HEK293 (cell line): ENCODE results near the gene RBM20.

Experiments used
- CTCF ChIA-PET: fragments of 350-600 bp; formaldehyde crosslinking; extraction: SDS; loops from one replicate; lab custom pipeline; 2021; ENCODE audit warnings: antibody characterized with exemption; lab: Yijun Ruan, JAX
- POLR2A ChIA-PET: fragments of 300-600 bp; formaldehyde crosslinking; extraction: SDS; loops from one replicate; lab custom pipeline; 2020; ENCODE audit warnings: antibody characterized with exemption, inconsistent platforms; lab: Yijun Ruan, JAX
- H3K27ac ChIP-seq: fragments of 200-500 bp; sonication (Bioruptor generic); 2 replicates; pipeline ENCODE4 v1.5.1; 2014; ENCODE audit warnings: low read depth, low read length, control low read depth, inconsistent platforms; ENCODE audit errors: extremely low read depth
- H3K36me3 ChIP-seq, 2 experiments: fragments of 200-500 bp in 1 of 2; sonication (Bioruptor generic) in 1 of 2; 1 replicate in 1 of 2; 2 replicates in 1 of 2; pipeline ENCODE4 v1.5.1; 2014 to 2017; ENCODE audit warnings: inconsistent platforms in 2 of 2, low read length in 2 of 2; ENCODE audit not compliant: control insufficient read depth in 2 of 2, insufficient read depth in 1 of 2
- H3K4me1 ChIP-seq: fragments of 200-500 bp; sonication (Bioruptor generic); 2 replicates; pipeline ENCODE4 v1.5.1; 2014; ENCODE audit warnings: mild to moderate bottlenecking, low read length, inconsistent platforms; ENCODE audit not compliant: control insufficient read depth, insufficient read depth
- H3K4me3 ChIP-seq: 2 replicates; pipeline ENCODE4 v1.5.1; 2011; ENCODE audit warnings: low read depth, mild to moderate bottlenecking, control low read depth, low read length, moderate library complexity
- H3K9me3 ChIP-seq: fragments of 200-500 bp; sonication (Bioruptor generic); 2 replicates; pipeline ENCODE4 v1.5.1; 2014; ENCODE audit warnings: low read depth, low read length, inconsistent platforms; ENCODE audit not compliant: control insufficient read depth, insufficient read depth
- HOXD13 ChIP-seq: sonication (generic); formaldehyde crosslinking; IDR thresholded peaks from 2 replicates; pipeline ENCODE4 v1.8.0; 2022; ENCODE audit warnings: missing genetic modification reagents, borderline replicate concordance
- ZFP3 ChIP-seq: fragments of 450-650 bp; formaldehyde crosslinking; IDR thresholded peaks from 2 replicates; pipeline ENCODE4 v1.5.1; 2016; ENCODE audit warnings: low read depth, missing biosample characterization, missing genetic modification characterization
- ZNF140 ChIP-seq: fragments of 450-650 bp; formaldehyde crosslinking; IDR thresholded peaks from 2 replicates; pipeline ENCODE4 v1.5.1; 2016; ENCODE audit warnings: missing biosample characterization, missing genetic modification characterization
- ZNF184 ChIP-seq: fragments of 450-650 bp; IDR thresholded peaks from 2 replicates; pipeline ENCODE4 v1.5.1; 2018; ENCODE audit warnings: missing biosample characterization, mild to moderate bottlenecking, missing genetic modification characterization
- ZNF280C ChIP-seq: fragments of 450-650 bp; formaldehyde crosslinking; IDR thresholded peaks from 2 replicates; pipeline ENCODE4 v1.5.1; 2016; ENCODE audit warnings: missing biosample characterization, missing genetic modification characterization
- ZNF311 ChIP-seq: fragments of 450-650 bp; formaldehyde crosslinking; IDR thresholded peaks from 2 replicates; pipeline ENCODE4 v1.5.1; 2017; ENCODE audit warnings: missing biosample characterization, missing genetic modification characterization, borderline replicate concordance
- ZNF624 ChIP-seq: fragments of 450-650 bp; formaldehyde crosslinking; IDR thresholded peaks from 2 replicates; pipeline ENCODE4 v1.5.1; 2017; ENCODE audit warnings: missing biosample characterization, missing genetic modification characterization
- ZNF701 ChIP-seq: fragments of 450-650 bp; formaldehyde crosslinking; IDR thresholded peaks from 2 replicates; pipeline ENCODE4 v1.5.1; 2016; ENCODE audit warnings: missing biosample characterization, missing genetic modification characterization
- ZNF837 ChIP-seq: fragments of 450-650 bp; formaldehyde crosslinking; IDR thresholded peaks from 2 replicates; pipeline ENCODE4 v1.5.1; 2016; ENCODE audit warnings: missing biosample characterization, missing genetic modification characterization
- ZSCAN18 ChIP-seq: fragments of 450-650 bp; formaldehyde crosslinking; IDR thresholded peaks from 2 replicates; pipeline ENCODE4 v1.5.1; 2016; ENCODE audit warnings: missing biosample characterization, missing genetic modification characterization
- TF ChIP-seq, protein P1 (sequence below): fragments of 450-650 bp; formaldehyde crosslinking; IDR thresholded peaks from 2 replicates; pipeline ENCODE4 v1.5.1; 2016; ENCODE audit warnings: missing biosample characterization, missing genetic modification characterization, low read depth
- TF ChIP-seq, protein P2 (sequence below): fragments of 450-650 bp; formaldehyde crosslinking; conservative IDR thresholded peaks from 2 replicates; pipeline ENCODE4 v1.5.1; 2016; ENCODE audit warnings: low read depth, missing biosample characterization, missing genetic modification characterization
- TF ChIP-seq, protein P3 (sequence below): fragments of 450-650 bp; IDR thresholded peaks from 2 replicates; pipeline ENCODE4 v1.5.1; 2018; ENCODE audit warnings: missing biosample characterization, missing genetic modification characterization
- TF ChIP-seq, protein P4 (sequence below): fragments of 450-650 bp; formaldehyde crosslinking; IDR thresholded peaks from 2 replicates; pipeline ENCODE4 v1.5.1; 2016; ENCODE audit warnings: missing biosample characterization, missing genetic modification characterization

RBM20 gene

DNA sequence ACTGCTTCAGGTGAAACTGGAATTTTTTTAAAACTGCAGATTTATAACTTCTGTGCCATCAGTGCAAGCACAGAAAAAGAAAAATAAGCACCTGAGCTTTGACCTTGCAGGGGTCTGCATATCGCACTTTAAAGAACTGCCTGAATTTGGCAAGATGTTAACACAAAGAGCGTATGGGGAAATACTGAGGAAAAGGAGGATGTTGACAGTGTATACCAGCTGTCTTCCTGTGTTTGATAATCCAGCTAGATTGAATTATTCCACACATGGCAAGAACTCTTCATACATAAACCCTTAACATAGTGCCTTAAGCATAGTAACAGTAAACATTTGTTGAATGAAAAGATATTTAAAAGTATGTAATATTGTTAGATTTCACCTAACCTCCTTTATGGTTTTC lies 46.7 kb upstream of the RBM20 start:
- peaks cover 67 to 86% of the 10 kb centered on the region in 2 experiments for H3K36me3 ChIP-seq
- no peaks in the 10 kb centered on the region for H3K4me1 ChIP-seq
- no peaks in the 10 kb centered on the region for H3K9me3 ChIP-seq
- no peak overlapping the region for H3K27ac ChIP-seq
- no peak overlapping the region for H3K4me3 ChIP-seq
- CTCF ChIA-PET, result no interaction called here
- POLR2A ChIA-PET, result no interaction called here
- TF ChIP-seq ZSCAN18 (tag by site-specific recombination), result no peak
- no peak for TF ChIP-seq ZNF624 (tag by site-specific recombination)
- no peak for TF ChIP-seq ZNF311 (tag by site-specific recombination)
- TF ChIP-seq ZNF280C (tag by site-specific recombination), result no peak
- TF ChIP-seq ZNF701, result no peak
- TF ChIP-seq, protein P1, sequence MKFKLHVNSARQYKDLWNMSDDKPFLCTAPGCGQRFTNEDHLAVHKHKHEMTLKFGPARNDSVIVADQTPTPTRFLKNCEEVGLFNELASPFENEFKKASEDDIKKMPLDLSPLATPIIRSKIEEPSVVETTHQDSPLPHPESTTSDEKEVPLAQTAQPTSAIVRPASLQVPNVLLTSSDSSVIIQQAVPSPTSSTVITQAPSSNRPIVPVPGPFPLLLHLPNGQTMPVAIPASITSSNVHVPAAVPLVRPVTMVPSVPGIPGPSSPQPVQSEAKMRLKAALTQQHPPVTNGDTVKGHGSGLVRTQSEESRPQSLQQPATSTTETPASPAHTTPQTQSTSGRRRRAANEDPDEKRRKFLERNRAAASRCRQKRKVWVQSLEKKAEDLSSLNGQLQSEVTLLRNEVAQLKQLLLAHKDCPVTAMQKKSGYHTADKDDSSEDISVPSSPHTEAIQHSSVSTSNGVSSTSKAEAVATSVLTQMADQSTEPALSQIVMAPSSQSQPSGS, result no peak
- no peak for TF ChIP-seq ZNF140 (tag by site-specific recombination)
- no peak for TF ChIP-seq HOXD13 (CRISPR knock-in tag)
- TF ChIP-seq, protein P2, sequence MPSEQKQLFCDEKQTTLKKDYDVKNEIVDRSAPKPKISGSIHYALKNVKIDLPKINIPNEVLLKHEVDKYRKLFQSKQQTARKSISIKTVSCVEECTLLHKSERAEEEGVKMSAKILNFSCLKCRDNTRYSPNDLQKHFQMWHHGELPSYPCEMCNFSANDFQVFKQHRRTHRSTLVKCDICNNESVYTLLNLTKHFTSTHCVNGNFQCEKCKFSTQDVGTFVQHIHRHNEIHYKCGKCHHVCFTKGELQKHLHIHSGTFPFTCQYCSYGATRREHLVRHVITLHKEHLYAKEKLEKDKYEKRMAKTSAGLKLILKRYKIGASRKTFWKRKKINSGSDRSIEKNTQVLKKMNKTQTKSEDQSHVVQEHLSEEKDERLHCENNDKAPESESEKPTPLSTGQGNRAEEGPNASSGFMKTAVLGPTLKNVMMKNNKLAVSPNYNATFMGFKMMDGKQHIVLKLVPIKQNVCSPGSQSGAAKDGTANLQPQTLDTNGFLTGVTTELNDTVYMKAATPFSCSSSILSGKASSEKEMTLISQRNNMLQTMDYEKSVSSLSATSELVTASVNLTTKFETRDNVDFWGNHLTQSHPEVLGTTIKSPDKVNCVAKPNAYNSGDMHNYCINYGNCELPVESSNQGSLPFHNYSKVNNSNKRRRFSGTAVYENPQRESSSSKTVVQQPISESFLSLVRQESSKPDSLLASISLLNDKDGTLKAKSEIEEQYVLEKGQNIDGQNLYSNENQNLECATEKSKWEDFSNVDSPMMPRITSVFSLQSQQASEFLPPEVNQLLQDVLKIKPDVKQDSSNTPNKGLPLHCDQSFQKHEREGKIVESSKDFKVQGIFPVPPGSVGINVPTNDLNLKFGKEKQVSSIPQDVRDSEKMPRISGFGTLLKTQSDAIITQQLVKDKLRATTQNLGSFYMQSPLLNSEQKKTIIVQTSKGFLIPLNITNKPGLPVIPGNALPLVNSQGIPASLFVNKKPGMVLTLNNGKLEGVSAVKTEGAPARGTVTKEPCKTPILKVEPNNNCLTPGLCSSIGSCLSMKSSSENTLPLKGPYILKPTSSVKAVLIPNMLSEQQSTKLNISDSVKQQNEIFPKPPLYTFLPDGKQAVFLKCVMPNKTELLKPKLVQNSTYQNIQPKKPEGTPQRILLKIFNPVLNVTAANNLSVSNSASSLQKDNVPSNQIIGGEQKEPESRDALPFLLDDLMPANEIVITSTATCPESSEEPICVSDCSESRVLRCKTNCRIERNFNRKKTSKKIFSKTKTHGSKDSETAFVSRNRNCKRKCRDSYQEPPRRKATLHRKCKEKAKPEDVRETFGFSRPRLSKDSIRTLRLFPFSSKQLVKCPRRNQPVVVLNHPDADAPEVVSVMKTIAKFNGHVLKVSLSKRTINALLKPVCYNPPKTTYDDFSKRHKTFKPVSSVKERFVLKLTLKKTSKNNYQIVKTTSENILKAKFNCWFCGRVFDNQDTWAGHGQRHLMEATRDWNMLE, result no peak
- TF ChIP-seq ZNF837, result no peak
- TF ChIP-seq, protein P3, sequence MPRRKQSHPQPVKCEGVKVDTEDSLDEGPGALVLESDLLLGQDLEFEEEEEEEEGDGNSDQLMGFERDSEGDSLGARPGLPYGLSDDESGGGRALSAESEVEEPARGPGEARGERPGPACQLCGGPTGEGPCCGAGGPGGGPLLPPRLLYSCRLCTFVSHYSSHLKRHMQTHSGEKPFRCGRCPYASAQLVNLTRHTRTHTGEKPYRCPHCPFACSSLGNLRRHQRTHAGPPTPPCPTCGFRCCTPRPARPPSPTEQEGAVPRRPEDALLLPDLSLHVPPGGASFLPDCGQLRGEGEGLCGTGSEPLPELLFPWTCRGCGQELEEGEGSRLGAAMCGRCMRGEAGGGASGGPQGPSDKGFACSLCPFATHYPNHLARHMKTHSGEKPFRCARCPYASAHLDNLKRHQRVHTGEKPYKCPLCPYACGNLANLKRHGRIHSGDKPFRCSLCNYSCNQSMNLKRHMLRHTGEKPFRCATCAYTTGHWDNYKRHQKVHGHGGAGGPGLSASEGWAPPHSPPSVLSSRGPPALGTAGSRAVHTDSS (tag by site-specific recombination), result no peak
- TF ChIP-seq, protein P4, sequence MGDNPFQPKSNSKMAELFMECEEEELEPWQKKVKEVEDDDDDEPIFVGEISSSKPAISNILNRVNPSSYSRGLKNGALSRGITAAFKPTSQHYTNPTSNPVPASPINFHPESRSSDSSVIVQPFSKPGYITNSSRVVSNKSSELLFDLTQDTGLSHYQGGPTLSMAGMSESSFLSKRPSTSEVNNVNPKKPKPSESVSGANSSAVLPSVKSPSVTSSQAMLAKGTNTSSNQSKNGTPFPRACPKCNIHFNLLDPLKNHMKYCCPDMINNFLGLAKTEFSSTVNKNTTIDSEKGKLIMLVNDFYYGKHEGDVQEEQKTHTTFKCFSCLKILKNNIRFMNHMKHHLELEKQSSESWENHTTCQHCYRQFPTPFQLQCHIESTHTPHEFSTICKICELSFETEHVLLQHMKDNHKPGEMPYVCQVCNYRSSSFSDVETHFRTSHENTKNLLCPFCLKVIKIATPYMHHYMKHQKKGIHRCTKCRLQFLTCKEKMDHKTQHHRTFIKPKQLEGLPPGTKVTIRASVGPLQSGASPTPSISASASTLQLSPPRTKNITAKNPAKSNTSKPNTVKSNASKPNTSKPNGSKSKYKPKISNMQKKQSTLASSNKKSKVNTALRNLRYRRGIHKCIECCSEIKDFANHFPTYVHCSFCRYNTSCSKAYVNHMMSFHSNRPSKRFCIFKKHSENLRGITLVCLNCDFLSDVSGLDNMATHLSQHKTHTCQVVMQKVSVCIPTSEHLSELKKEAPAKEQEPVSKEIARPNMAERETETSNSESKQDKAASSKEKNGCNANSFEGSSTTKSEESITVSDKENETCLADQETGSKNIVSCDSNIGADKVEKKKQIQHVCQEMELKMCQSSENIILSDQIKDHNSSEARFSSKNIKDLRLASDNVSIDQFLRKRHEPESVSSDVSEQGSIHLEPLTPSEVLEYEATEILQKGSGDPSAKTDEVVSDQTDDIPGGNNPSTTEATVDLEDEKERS (tag by site-specific recombination), result no peak
- no peak for TF ChIP-seq ZFP3
- no peak for TF ChIP-seq ZNF184
